SK-N-DZ (cell line): ENCODE results near the gene SCN1B.
"Not testable (repeated sequence)": the region's sequence is repeated elsewhere in the genome, so short reads cannot be mapped to it uniquely, and the experiment has no call there.

ENCODE experiments used
- DNase-seq: peaks from one replicate; pipeline ENCODE4 v3.0.0-alpha.2; 2015; ENCODE audit warnings: low spot score

Gene SCN1B

DNA sequence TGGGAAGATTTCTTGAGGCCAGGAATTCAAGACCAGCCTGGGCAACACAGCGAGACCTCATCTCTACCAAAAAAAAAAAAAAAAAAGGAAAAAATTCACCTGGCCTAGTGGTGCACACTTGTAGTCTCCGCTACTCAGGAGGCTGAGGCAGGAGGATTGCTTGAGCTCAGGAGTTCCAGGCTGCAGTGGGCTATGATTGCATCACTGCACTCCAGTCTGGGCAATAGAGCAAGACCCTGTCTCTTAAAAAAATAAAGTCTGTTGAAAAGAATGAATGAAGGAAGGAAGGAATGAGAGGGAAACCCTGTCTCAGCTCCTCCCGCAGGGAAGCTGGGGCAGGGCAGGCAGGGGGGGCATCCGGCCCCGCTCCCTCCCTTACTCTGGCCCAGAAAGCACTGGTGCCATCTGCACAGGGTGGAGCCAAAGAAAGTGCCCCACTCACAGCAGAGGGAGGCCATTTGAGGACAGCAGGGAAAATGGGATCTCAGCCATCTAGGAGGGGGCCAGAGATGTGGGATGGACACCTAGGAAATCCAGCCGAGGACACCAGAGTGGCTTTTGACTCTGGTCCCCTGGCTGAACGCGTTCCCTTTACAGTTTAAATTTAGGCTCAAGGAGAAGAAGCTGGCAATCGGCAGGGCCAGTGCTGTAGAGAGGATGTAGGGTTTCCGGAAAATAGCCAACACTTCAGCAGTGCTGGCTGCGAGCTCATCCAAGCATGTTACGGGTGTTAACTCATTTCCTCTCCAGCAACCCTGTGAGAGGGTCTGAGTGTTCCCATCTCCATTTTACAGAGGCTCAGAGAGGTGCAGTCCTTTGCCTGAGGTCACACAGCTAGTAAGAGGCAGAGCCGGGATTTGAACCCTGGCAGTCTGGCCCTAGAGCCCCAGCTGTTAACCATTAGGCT lies 7.7 kb downstream of the SCN1B start:
- DNase-seq = no peak

DNA sequence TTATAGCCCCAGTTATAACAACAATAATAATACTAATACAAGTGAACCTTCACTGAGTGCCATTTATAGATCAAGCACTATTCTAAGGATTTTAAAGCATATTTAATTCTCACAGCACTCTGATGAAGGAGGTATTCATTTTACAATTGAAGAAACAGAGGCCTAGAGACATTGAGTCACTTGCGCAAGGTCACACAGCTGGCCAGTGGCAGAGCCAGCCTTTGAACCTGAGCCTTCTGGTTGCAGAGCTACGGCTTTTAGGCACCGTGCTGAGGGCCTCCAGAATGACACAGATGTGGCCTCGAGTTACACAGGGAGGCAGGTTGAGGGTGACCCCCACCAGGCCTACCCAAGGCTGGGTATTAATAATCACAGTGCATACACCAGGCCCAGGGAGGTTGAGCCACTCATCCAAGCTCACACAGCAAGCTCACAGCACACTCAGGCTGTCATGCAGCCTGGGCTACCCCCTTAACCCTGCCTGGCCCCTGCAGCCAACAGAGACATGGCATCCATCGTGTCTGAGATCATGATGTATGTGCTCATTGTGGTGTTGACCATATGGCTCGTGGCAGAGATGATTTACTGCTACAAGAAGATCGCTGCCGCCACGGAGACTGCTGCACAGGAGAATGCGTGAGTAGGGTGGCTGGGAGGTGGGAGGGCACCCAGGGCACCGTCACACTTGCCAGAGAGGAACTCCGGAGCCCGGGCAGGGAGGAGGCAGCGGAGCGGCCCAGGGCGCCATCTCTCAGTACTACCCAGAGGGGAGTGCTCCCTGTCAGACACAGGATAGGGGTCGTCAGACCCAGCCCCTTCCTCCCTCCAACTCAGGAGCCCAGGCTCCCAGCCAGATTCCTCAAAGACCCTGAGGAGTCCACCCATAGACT lies 8.6 kb downstream of the SCN1B start:
- DNase-seq = peak; percentile 37

DNA sequence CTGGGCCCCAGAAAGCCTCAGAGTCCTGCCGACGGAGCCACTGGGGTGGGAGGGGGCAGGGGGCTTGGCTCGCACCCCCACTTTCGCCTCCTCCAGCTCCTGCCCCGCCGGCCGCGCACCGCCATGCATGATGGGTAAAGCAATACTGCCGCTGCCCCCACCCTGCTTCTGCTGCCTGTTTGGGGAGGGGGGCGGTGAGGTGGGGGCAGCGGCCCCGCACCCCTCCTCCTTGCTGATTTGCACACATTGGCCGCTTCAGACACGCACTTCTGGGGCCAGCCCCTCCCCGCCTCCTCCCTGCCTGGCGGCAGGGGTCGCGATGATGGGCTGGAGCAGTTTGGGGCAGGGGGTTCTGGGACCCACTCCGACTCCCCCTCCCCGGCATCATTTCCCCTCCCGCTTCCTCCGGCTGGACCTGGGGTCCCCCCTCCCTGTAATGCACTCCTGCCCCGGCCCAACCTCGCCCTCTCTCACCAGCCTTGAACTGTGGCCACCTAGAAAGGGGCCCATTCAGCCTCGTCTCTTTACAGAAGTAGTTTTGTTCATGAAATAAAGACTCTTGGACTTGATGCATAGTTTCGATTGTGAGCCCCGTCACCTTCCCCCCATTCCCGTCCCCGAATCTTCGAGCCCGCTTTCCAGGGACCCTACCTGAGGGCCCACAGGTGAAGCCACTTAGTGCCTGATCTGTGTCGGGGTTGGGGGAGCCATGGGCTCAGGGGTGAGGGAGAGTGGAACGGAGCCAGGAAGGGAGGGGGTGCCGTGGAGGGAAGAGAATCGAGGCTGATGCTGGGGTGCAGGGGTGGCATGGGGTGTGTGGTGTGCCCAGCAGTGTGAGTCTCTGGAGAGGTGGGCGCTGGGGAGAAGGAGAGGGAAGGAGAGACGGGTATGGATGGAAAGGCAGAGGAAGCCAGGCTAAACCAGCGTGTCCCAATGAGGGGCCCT lies 9.9 kb downstream of the SCN1B start:
- no peak for DNase-seq

DNA sequence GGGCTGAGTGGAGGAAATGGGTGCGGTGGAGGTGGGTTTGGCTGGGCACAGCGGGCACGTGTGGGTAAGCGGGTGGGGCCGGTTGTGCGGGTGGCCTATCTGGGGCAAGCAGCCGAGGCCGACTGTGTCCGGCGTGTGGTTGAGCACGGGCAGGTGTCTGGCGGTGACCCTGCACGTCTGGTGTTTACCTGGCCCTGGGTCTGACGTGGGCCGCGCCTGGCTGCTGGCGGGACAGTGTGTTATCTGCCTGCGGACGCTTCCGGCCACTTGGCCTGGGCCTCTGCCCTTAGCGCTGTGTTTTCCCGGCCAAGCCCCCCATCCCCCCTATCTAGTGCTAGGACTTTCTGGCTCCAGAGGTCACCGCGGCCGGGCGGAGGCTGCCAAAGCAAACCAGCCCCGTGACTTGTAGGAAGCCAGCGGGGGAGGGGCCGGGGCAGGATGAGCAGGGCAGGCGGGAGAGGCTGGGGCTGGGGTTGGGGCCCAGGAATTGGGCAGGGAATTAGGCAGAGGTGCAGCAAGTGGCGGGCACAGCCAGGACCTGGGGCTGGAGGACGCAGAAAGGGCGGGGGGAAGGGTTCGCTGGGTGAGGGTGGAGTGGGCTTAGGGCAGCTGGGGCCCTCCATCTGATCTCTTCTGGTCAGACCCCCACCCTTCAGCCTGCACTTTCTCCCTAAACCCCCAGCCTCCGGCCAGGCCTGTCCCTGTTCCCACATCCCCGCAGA lies 10.7 kb downstream of the SCN1B start:
- DNase-seq = no peak

DNA sequence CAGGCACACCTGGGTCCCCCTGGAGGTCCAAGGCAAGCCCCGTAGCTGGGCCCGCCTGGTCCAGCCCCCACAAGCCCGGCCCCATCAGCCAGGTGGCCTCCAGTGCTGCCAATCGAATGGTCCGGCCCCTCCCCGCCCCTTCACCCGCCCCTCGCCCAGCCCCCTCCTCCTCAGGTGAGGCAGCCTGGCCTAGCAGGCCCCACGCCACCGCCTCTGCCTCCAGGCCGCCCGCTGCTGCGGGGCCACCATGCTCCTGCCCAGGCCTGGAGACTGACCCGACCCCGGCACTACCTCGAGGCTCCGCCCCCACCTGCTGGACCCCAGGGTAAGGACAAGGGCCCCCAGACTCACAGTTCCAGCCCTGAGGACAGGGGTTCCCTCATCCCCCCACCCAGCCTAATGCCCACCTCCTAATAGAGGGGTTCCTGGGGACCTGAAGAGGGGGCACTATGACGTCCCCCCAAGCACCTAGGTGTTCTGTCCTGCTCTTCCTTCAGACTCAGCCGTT lies 11.3 kb downstream of the SCN1B start, which contains the start of gene HPN:
Gene HPN (plus strand): TSS at position 174 of the 508 bp plus-strand sequence. CDS start 786 bp downstream, outside the sequence.
- no peak for DNase-seq

DNA sequence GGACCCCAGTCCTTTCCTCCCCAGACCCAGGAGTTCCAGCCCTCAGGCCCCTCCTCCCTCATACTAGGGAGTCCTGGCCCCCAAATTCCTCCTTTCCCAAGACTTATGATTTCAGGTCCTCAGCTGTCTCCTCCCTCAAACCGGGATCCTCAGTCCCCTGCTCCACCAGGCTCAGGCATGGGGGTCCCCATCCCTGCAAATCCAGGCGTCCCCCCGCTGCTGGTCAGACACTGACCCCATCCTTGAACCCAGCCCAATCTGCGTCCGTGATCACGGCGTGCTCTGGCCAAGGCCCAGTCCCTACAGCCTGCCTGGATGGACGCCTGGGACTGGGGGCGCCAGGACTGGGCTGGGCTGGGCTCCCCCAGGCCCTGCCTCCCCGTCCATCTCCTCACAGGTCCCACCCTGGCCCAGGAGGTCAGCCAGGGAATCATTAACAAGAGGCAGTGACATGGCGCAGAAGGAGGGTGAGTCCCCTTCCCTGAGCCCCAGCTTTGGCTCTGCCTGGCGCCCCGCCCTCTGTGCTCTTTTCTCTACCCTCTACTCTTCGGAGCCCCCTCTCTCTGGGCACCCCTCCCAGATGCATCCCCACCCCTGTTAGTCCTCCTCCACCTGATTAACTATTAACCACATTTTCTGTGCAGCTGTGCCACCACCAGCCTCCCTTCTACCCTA lies 11.9 kb downstream of the SCN1B start:
- DNase-seq = no peak

DNA sequence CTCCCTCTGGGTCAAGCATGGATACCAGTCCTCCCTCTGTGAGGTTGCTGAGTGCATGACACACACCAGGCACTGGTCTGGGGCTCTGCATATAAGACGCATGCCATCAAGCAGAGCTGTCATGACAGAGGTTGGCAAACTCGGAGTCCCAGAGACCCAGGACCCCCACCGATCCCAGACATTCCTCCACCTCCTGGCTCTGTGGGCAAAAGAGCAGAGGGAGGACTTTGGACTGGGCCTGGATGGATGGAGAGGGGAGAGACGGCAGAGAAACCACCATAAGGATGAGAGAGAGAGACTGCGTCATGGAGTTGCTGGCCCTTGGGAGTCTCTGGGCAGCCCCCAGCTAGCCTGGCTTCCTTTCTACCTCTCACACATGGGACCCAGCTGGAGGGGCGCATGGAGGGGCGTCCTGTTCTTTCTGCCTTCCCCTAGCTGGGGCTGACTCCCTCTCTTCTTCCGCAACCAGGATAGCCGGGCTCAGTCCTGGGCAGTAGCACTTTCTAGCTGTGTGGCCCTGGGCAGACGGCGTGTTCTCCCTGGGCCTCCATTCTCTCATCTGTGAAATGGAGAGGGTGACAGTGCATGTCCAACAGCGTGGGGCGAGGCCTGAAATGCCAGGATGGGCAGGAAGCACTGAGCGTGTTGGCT lies 12.8 kb downstream of the SCN1B start:
- DNase-seq = no peak

DNA sequence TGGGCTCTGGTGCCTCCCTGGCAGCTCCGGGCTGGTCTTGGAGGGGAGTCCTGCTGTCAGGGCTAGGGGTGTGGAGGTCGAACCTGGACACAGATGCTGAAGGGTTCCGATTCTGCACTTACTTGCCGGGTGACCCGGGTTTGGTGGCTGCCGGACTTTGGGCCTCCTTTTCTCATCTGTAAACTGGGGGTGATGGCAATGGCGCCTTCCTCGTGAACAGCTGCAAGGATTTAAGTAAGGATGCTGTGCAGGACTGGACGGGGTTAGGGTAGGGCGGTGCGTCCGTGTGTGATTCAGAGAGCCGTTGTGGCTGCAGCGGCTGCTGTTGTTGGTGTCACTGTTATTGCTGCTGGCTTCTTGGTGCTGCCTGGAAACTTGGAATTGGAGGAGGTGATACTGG lies 13.6 kb downstream of the SCN1B start:
- DNase-seq = no peak

DNA sequence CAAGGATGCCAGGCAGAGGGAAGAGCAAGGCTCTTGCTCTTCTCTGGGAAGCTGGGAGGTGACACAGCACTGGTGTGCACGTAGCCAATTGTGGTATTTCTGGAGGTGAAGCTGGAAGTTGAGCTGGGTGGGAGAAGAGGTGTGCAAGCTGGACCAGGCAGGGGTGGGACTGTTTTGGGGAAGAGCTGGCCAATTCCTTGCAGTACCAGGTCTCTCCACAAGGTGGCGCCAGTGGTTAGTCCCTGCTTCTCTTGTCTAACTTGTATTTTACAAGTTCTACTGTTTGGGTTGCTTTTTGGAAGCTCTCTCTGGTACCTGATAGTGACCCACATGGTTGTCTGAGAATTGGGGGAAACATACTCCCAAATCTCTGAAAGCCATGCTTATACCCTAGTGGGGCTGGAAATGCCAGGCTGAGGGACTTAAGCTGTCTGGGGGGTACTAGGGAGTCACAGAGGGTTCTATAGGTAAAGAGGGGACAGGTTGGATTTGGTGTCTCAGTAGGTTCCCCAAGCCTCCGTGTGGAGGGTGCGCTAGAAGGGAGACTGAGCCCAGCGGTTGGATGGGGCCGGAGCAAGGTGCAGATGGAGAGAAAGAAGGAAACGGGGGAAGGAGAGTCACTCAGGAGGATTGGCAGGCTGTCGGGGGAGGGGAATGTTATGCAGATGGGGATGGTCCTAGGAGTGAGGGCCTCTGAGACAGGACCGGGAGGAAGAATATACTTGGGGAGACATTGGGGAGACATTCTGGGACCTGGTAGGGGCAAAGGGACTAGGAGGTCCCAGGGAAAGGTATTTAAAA lies 14.2 kb downstream of the SCN1B start:
- no peak for DNase-seq

DNA sequence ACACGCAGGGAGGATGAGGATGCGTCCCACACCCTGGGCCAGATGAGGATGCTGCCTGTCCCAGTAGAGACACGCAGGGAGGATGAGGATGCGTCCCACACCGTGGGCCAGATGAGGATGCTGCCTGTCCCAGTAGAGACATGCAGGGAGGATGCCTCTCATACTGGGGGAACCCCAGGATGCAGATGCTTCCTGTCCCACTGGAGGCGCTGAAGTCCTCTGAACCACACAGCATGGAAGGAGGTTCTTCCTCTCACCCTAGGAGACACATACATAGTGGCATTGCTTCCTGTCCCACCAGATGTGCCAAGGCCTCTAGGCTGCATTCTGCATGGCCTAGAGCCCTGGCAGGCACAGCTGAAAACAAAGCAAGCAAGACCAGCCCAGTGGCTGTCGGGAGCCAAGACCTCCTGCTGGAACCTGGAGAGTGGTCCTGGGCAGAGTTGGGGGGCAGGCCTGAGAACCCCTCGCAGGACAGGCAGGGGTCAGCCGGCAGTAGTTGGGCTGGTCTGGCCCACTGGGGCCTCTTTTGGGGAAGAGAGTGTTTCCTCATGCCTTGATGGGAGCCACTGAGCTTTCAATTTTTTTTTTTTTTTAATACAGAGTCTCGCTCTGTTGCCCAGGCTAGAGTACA lies 15.5 kb downstream of the SCN1B start:
- DNase-seq = no peak

DNA sequence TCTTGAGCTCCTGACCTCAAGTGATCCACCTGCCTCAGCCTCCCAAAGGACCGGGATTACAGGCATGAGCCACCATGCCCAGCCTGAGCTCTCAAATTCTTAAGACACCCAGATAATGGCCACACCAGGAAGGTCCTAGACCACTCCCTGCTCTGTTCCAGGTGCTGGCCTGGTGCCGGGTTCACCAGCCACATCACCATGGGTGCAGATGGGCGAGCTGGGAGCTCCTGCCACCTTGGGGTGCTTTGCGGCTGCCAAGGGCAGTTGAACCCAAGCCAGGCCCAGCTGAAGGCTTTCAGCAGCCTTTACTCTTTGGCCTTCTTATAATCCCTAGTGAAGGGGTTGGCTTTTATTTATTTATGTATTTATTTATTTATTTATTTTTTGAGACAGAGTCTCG lies 16.2 kb downstream of the SCN1B start:
- no peak for DNase-seq

DNA sequence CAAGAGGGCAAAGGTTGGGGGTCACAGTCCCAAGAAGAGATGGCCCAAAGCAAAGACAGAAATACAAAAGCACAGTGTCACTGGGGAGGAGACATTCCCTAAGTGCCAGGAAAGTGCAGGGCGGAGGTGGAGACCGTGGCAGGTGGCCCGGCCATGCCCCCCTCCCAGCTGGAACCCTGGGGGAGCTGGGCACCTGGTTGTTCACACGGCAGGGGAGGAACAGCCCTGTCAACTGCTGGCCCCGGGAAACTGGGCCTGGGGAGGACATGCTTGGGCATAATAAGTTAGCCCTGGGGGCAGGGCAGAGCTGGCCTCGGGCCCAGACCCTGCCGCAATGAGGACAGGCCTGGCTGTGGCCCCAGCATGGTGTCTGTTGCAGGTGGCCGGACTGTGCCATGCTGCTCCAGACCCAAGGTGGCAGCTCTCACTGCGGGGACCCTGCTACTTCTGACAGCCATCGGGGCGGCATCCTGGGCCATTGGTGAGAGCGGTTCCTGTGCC lies 18.7 kb downstream of the SCN1B start:
- no peak for DNase-seq

DNA sequence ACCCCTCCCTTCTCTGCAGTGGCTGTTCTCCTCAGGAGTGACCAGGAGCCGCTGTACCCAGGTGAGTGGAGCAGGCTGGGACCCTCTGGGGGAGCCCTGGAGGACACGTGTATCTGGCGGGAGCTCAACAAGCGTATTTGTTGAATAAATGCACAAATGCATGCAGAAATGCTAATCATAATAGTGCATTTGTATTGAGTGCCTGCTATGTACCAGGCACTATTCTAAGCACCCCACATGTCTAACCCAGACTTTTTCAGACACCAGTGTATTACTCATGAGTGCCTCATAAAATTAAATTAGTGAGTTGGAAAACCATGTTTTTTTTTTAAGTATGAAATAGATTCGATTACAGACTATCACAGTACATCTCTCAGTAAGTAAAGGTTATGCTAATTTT lies 19.2 kb downstream of the SCN1B start:
- no peak for DNase-seq

DNA sequence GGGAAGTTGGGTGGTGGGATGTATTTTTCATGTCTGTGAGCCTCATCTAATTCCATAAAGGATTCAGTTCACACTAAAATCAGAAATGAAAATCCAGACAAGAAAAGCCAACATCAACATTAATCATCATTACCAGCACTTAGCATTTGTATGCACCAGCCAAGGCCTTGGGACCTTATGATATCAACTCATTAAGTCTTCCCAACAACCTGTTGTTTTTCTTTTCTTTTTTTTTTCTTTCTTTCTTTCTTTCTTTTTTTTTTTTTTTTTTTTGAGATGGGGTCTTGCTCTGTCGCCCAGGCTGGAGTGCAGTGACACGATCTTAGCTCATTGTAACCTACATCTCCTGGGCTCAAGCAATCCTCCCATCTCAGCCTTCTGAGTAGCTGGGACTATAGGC lies 20.4 kb downstream of the SCN1B start:
- not testable (repeated sequence) for DNase-seq

DNA sequence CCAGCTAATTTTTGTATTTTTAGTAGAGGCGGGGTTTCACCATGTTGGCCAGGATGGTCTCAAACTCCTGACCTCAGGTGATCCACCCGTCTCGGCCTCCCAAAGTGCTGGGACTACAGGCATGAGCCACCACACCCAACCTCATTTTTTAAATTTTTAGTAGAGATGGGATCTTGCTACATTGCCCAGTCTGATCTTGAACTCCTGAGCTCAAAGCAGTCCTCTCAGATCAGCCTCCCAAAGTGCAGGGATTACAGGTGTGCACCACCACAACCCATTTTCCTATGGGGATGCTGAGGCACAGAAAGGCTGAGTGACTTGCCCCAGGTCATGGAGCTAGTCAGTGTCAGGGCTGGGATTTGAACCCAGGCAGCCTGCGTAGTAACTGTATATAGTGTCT lies 21.0 kb downstream of the SCN1B start:
- DNase-seq = not testable (repeated sequence)

DNA sequence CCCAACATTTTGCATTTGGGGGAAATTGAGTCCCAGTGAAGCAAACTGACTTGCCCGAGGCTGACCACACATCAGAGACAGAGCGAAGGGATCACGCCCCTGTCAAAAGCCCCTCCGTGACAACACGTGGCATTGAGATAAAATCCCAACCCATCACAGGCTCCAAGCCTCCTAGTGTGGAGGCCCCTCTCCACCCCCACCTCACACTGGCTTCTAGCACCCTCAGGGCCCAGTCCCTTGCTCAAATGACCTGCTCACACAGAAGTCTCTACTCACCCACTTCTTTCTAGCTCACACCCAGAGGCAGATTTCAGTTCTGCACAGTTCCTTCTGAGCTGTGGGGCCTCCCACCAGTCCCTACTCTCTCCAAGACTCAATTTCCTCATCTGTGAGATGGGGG lies 21.5 kb downstream of the SCN1B start:
- DNase-seq = no peak

DNA sequence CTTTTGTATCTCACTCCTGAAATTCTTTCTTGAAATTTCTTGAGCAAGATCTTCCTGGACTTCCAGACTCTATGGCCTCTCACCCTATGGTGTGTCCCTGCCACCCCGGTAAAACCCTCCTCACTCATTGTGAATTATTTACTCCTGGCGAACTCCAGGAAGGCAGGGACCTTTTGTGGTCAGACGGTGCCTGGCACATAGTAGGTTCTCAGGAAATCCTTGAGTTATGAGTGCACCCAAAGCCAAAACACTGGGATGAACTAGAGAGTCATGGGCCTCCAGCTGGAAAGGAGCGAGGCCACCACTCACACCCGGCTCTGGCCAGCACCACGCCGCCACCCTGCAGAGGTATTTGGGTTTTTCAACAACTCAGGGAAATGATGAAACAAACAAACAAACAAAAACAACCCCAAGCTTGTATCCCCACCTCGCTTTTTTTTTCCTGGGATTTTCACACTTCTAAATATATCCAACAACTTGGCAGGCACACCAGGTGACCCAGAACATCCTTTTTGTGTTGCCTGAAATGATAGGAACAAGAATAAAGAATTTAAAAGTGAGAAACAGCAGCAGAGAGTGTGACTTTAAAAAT lies 22.4 kb downstream of the SCN1B start:
- DNase-seq = no peak
